WTC11 (cell line): Measurements from ENCODE around the gene KCNA1.

ENCODE experiments used
- ZBTB43 ChIP-seq: sonication (generic); formaldehyde crosslinking; IDR thresholded peaks from 2 replicates; pipeline ENCODE4 v1.8.1; 2023; ENCODE audit warnings: mild to moderate bottlenecking, missing genetic modification reagents
- ZNF219 ChIP-seq: sonication (generic); formaldehyde crosslinking; IDR thresholded peaks from 2 replicates; pipeline ENCODE4 v1.8.0; 2023; ENCODE audit warnings: missing genetic modification reagents, mild to moderate bottlenecking, borderline replicate concordance

GRCh38 chr12:4960030-4960429, 50.3 kb downstream of the KCNA1 start:
- TF ChIP-seq ZNF219 (CRISPR knock-in tag) = no peak
- TF ChIP-seq ZBTB43 = no peak
